DOHH2 (cell line): ENCODE data around the gene ACYP2.

Source experiments
- EZH2phosphoT487 ChIP-seq: fragments of 200-600 bp; sonication (generic); IDR thresholded peaks from 2 replicates; pipeline ENCODE4 v1.6.1; 2017; ENCODE audit warnings: borderline replicate concordance, mild to moderate bottlenecking, antibody characterized with exemption, low read length, moderate library complexity, mixed read lengths
- TF ChIP-seq, protein P1 (sequence below): fragments of 200-600 bp; sonication (generic); IDR thresholded peaks from one replicate; pipeline ENCODE4 v1.5.1; 2014; ENCODE audit warnings: antibody characterized with exemption, mild to moderate bottlenecking, low read depth, low read length; ENCODE audit not compliant: poor library complexity, severe bottlenecking

DNA sequence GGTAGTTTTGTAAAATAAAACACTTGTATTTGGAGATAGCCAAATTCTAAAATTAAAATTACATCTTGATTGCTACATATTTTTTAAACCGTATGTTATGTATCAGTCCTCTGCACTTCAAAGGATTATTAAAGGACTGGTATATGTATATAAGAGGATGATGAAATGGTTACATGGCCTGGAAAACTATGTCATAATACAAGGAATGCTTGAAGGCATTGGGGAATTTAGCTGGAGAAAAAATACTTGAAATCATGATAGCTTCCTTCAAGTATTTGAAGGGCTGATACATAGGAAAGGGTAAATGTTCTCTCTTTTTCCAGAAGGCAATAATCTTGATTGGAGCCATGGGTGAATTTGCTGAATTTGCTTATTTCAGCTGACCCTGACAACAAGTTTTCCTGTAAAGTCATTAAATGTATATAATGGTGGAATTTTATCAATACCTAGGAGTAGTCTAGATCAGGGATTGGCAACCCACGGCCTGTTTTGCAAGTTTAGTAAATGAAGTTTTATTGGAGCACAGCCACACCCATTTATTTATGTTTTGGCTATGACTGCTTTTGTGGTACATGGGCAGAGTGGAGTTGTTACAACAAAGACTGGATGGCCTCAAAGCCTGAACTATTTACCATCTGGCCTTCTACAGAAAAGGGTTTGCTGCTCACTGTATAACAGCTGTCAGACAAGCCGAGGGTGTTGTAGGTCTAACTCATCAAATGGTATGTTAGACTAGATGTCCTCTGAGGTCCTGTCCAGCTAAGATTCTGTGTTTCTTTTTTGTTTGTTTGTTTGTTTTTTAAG, 34.4 kb downstream of the ACYP2 start:
- no peak for TF ChIP-seq EZH2phosphoT487
- TF ChIP-seq, protein P1, sequence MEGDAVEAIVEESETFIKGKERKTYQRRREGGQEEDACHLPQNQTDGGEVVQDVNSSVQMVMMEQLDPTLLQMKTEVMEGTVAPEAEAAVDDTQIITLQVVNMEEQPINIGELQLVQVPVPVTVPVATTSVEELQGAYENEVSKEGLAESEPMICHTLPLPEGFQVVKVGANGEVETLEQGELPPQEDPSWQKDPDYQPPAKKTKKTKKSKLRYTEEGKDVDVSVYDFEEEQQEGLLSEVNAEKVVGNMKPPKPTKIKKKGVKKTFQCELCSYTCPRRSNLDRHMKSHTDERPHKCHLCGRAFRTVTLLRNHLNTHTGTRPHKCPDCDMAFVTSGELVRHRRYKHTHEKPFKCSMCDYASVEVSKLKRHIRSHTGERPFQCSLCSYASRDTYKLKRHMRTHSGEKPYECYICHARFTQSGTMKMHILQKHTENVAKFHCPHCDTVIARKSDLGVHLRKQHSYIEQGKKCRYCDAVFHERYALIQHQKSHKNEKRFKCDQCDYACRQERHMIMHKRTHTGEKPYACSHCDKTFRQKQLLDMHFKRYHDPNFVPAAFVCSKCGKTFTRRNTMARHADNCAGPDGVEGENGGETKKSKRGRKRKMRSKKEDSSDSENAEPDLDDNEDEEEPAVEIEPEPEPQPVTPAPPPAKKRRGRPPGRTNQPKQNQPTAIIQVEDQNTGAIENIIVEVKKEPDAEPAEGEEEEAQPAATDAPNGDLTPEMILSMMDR = no peak
